GM19023 (cell line): ENCODE data around the gene PDIA4.
"Not testable (repeated sequence)": the region's sequence is repeated elsewhere in the genome, so short reads cannot be mapped to it uniquely, and the experiment has no call there.

Experiments
- ATAC-seq: cut with Tn5 transposase; IDR thresholded peaks from one replicate; pipeline ENCODE4 v1.9.1; 2021; ENCODE audit warnings: mild to moderate bottlenecking, moderate library complexity; ENCODE audit not compliant: unreplicated experiment

Gene PDIA4

DNA sequence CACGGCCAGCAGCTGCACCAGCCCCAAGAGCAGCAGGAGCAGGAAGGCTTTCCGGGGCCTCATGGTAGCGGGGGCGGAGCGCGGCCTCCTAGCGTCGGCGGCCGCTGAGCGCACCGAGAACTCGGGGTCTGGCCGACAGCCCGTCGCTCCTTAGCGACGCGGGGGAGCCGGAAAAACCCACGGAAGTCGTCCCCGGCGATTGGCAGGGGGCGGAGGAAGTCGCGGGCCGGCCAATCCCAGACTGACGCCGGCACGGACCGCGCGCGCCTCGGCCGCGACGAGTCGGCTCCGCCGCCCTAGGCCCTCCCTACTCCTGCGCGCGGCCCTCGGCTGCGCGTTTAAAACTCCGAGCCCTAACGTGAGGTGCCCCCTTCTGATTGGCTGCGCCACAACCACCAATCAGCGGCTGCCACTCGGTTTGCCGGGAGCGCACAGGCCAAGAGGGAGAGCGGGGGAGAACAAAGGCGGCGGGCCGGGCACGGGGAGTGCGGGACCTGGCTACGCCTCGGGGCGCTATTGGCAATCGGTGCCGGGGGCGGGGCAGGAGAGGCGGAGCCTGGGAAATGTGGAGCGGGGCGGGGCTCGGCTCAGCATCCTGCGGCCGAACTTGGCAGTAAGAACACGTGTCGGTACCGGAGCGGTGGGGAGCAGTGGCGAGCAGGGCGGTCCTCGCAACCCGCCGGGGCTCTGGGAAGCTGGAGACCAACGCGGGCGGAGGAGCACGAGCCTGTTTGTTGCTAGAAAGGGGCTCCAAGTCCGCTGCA lies at the start of gene PDIA4:
PDIA4 (minus strand) TSS at position 160 of the 764 bp plus-strand sequence; CDS start at position 63, 97 bp downstream.
- ATAC-seq: peak; percentile 89

- no peak for ATAC-seq
These were observed 49.3 kb upstream of the PDIA4 start for GRCh38 chr7:149077594-149077993.

- ATAC-seq: no peak
These were observed 47.0 kb upstream of the PDIA4 start for GRCh38 chr7:149075286-149075685.

DNA sequence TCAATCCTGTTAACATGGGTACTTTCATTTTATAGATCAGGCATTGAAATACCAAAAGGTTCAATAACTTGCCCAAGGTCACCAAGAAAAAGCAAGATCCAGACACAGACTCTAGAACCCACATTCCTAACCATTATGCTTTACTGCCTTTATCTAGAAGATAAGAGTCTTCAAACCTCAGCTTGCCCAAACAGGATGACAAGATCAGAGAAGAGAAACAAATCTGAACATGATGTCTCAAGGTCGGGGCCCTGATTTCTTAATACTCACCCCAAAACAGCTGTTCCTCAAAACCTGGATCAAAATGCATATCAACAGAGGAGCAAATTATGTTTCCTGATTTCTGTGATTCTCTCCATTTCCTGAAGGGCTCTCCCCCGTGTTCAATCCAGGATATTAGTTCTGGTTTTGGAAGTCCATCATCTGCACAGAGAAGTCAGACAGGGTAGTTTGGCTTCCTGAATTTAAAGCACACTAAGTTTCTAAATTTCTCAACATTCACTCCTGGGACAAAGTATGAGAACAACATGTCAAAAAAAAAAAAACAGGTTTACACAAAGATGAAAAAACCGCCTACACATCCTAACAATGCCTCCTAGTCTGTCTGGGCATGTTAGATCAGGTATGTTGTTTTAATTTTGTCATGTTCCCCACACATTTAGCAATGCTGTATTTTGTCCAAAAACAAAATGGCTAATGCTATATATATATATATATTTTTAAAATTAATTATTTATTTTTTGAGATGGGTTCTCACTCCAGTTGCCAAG lies 46.0 kb upstream of the PDIA4 start:
- no peak for ATAC-seq

- no peak for ATAC-seq
These were observed 44.1 kb upstream of the PDIA4 start for GRCh38 chr7:149072438-149072775.

GRCh38 chr7:149071641-149072437 lies 43.5 kb upstream of the PDIA4 start:
- no peak for ATAC-seq

- ATAC-seq: no peak
These were observed 42.9 kb upstream of the PDIA4 start for GRCh38 chr7:149071182-149071635.

DNA sequence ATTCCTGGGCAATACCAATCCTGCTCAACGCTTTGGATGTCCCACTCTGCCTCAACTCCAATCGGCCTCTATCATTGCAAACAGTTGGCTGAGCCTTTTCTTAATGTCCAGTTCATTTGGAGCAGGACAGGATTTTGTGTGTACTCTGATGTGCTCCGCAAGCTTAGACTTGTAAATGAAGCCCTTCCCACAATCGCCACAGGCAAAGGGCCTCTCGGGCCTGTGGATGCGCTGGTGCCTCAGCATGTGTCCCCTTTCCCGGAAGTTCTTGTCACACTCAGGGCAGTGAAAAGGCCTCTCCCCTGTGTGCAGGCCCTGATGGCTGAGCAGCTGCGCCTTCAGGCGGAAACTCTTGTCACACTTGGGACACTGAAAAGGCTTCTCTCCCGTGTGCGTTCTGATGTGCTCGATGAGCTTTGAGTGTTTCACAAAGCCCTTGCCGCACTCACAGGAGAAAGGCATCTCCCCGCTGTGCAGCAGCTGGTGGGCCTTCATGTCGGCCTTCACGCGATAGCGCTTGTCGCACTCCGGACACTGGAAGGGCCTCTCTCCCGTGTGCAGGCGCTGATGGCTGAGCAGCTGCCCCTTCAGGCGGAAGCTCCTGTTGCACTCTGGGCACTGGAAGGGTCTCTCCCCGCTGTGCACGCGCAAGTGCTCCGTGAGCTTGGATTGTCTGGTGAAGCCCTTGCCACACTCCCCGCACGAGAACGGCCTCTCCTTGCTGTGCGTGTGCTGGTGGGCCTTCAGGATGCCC lies 42.2 kb upstream of the PDIA4 start:
- no peak for ATAC-seq

DNA sequence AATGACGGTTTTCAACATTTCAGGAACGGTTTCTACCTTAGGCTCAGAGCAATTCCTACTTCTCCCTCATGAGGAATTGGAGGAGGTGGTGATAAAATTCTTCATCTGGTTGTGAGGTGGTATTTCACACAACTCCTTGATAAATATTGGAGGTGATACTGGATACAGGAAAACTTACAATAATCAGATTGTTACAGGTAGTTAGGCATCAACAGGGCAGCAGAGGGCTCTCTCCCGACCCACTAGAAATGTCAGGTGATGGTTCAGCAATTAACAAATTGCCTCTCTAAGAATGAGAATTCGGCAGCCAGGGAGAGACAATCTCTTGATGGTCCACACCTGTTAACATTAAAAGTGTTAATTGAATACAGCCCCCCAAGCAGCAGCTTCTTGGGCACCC lies 39.6 kb upstream of the PDIA4 start:
- no peak for ATAC-seq

DNA sequence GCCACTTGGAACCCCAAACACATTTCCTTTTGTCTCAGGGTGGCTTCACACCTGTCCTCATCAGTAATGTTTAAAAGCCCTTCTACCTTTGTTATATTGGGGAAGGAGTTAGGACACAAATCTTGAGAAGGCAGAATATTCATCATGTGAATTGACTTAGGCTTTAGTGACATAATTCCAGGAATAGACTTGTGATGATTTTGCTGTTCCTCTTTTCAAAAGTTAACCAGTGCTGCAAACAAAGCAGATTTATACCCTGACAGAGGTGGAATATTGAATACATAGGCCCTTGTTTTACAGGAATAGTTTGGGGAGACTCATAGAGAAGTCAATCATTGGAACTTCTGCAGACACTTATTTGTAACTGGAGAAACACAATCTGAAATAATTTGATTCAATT lies 35.2 kb upstream of the PDIA4 start:
- no peak for ATAC-seq

DNA sequence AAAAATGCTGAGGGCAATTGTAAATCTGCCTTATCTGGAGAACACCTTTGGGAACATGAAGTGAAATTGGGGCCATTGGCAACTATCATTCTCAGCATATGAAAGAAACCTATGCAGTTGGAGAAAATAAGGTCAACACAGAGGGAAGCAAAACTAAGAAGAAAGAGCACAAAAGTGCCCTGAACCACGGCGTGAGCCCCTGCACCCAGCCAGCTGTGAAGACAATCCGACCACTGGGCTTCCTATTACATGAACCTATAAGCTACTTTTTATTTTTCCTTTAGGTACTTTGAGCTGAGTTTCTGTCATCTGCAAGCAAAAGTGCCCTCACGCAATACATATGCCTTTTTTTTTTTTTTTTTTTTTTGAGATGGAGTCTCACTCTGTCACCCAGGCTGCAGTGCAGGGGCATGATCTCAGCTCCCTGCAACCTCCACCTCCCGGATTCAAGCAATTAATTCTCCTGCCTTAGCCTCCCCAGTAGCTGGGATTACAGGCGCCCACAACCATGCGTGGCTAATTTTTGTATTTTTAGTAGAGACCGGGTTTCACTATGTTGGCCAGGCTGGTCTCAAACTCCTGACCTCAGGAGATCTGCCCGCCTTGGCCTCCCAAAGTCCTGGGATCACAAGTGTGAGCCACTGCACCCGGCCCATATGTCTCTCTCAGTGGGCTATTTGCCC lies 34.1 kb upstream of the PDIA4 start:
- ATAC-seq: not testable (repeated sequence)

GRCh38 chr7:149060156-149060555 lies 31.9 kb upstream of the PDIA4 start:
- no peak for ATAC-seq

- ATAC-seq: no peak
These were observed 25.6 kb upstream of the PDIA4 start for GRCh38 chr7:149053885-149054284.

GRCh38 chr7:149053384-149053783 lies 25.1 kb upstream of the PDIA4 start:
- no peak for ATAC-seq

DNA sequence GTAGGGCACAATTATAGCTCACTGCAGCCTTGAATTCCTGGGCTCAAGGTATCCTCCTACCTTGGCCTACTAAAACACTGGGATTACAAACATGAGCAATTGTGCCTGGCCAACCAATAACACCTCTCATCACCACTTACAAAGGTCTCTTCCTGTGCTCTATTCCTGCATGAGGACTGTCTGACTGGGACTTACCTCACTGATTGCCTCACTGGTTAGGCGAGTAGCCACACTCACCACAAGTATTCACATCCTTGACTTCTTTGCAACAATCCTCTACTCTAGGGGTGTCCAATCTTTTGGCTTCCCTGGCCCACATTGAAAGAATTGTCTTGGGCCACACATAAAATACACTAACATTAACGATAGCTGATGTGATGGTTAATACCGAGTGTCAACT lies 22.6 kb upstream of the PDIA4 start:
- ATAC-seq: no peak

DNA sequence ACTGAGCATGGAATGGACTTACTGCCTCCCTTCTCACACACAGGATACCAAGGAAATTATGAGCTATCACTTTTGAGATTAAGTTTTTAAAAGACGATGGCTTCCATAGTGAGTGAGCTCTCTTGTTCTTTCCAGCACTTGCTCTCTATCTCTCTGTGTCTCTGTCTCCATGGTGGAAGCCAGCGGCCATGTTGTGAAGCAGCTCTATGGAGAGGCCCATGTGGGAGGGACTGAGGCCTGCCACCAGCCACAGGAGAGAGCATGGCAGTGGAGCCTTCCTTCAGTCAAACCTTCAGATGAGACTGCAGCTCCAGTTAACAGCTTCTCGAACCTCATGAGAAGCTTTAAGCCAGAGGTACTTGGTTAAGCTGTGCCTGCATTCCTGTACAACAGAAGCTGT lies 20.5 kb upstream of the PDIA4 start:
- no peak for ATAC-seq

- no peak for ATAC-seq
These were observed 18.1 kb upstream of the PDIA4 start for GRCh38 chr7:149046416-149046815.

- ATAC-seq: no peak
These were observed 15.6 kb upstream of the PDIA4 start for GRCh38 chr7:149043936-149044335.

DNA sequence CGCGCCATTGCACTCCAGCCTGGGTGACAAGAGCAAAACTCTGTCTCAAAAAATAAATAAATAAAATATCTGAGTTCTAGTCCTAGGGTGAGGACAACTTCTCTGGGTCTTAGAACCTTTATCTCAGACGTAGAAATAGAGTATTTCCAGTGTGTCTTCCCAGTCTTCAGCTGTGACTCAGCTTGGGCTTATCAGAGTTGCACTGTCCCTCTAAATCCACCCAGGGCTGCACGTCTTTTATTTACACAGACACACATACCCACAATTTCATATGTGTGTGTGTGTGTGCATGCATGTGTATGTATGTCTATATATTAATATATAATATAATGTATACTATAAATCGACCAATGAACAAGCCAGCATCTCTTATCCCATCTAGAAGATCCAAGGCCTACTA lies 13.0 kb upstream of the PDIA4 start:
- no peak for ATAC-seq

- not testable (repeated sequence) for ATAC-seq
These were observed 10.3 kb upstream of the PDIA4 start for GRCh38 chr7:149038641-149039040.
